Keratinocyte (primary cell): ENCODE results near the gene ECHDC3.

Experiments
- CTCF ChIP-seq, 3 experiments: IDR thresholded peaks in 1 of 3; conservative IDR thresholded peaks in 1 of 3; optimal IDR thresholded peaks in 1 of 3; 2 replicates in 2 of 3; 3 replicates in 1 of 3; pipeline versions ENCODE3 to v1.5.1; 2011; ENCODE audit warnings: low read length in 3 of 3, mild to moderate bottlenecking in 3 of 3, moderate library complexity in 2 of 3, control low read depth in 1 of 3, inconsistent platforms in 1 of 3; ENCODE audit not compliant: insufficient read depth in 2 of 3; ENCODE audit errors: extremely low read depth in 1 of 3
- EZH2 ChIP-seq: IDR thresholded peaks from one replicate; pipeline ENCODE4 v1.6.1; 2012; ENCODE audit warnings: inconsistent platforms, mild to moderate bottlenecking, low read length, moderate library complexity

DNA sequence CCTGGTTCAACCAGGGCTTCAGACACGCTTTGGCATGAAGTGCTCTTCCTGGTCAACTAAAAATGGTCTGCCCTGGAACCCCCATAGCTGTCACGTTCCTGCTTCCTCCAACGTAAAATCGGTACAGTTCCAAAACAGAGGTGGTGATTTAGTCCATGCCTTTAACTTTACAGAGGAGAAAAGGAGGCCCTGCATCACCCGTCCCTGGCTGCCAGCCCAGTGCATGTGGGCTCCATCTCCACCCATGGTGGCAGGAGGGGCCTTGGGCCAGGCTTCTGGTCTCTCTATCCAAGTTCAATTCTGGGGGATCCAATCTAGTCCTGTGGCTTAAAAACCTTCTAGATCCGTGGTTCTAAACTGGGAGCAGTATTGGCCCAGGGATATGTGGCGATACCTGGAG, 18.7 kb downstream of the ECHDC3 start:
- TF ChIP-seq EZH2 (no peak), CTCF (optimal IDR thresholded peaks at IDR 0.05 in 1 of 3, IDR thresholded peaks at IDR 0.05 in 1 of 3, conservative IDR thresholded peaks at IDR 0.05 in 1 of 3; ENCODE audit: extremely low read depth in 1 of 3, insufficient read depth in 2 of 3, low read length in 3 of 3) (no peak)
